Activated CD4-positive, CD25-positive, alpha-beta regulatory T cell treated with anti-CD3 and anti-CD28 coated beads, Interleukin-2, amount 50 U/mL, for 24 hours (primary cell): ENCODE measurements around the gene NKRF.
A peak's percentile ranks its signal among the peaks of the same experiment; 100 is the strongest.
"Not testable (repeated sequence)": the region's sequence is repeated elsewhere in the genome, so short reads cannot be mapped to it uniquely, and the experiment has no call there.

ENCODE experiments used
- ATAC-seq, 2 donors: fragments of 150-1000 bp; cut with Tn5 transposase; one replicate each; pipeline ENCODE4 v1.10.0; 2021; ENCODE audit warnings: mild to moderate bottlenecking in 1 of 2, moderate library complexity in 1 of 2

The NKRF gene

GRCh38 chrX:119606280-119607017 lies at the start of gene NKRF:
TSS of gene NKRF (minus strand) at chrX:119606424.
- peak; percentile 80 to 83 for ATAC-seq

- ATAC-seq: peak; percentile 81 to 91
Observed at GRCh38 chrX:119655125-119655524, 48.9 kb upstream of the NKRF start.

GRCh38 chrX:119654112-119654531 lies 47.9 kb upstream of the NKRF start:
- ATAC-seq: no peak

GRCh38 chrX:119648421-119648775 lies 42.2 kb upstream of the NKRF start:
- no peak for ATAC-seq

GRCh38 chrX:119647552-119648420 lies 41.6 kb upstream of the NKRF start:
- peak; percentile 97 to 98 for ATAC-seq

GRCh38 chrX:119647089-119647488 lies 40.9 kb upstream of the NKRF start:
- no peak for ATAC-seq

GRCh38 chrX:119646515-119646914 lies 40.3 kb upstream of the NKRF start:
- ATAC-seq: no peak

- no peak for ATAC-seq
Observed at GRCh38 chrX:119643696-119644095, 37.5 kb upstream of the NKRF start.

- ATAC-seq: no peak
Observed at GRCh38 chrX:119640731-119641170, 34.5 kb upstream of the NKRF start.

- ATAC-seq: peak; percentile 55 to 67
Observed at GRCh38 chrX:119638725-119639471, 32.7 kb upstream of the NKRF start.

- ATAC-seq: not testable (repeated sequence)
Observed at GRCh38 chrX:119637421-119637820, 31.2 kb upstream of the NKRF start.

- peak; percentile 64 to 76 for ATAC-seq
Observed at GRCh38 chrX:119636419-119636818, 30.2 kb upstream of the NKRF start.

- ATAC-seq: no peak
Observed at GRCh38 chrX:119635799-119636198, 29.6 kb upstream of the NKRF start.

- ATAC-seq: no peak
Observed at GRCh38 chrX:119635179-119635578, 29.0 kb upstream of the NKRF start.

- ATAC-seq: no peak
Observed at GRCh38 chrX:119625843-119626242, 19.6 kb upstream of the NKRF start.

- no peak for ATAC-seq
Observed at GRCh38 chrX:119624951-119625668, 18.9 kb upstream of the NKRF start.

GRCh38 chrX:119624417-119624816 lies 18.2 kb upstream of the NKRF start:
- ATAC-seq: no peak

GRCh38 chrX:119622356-119623232 lies 16.4 kb upstream of the NKRF start:
- no peak for ATAC-seq

- no peak for ATAC-seq
Observed at GRCh38 chrX:119618439-119618838, 12.2 kb upstream of the NKRF start.

- ATAC-seq: no peak
Observed at GRCh38 chrX:119617517-119618164, 11.4 kb upstream of the NKRF start.

GRCh38 chrX:119614776-119615175 lies 8.6 kb upstream of the NKRF start:
- ATAC-seq: no peak
